HG03432 (cell line): Measurements from ENCODE around the gene SEMA5B.

Experiments used
- ATAC-seq: cut with Tn5 transposase; IDR thresholded peaks from one replicate; pipeline ENCODE4 v1.9.1; 2021; ENCODE audit warnings: mild to moderate bottlenecking, moderate library complexity; ENCODE audit not compliant: unreplicated experiment

The SEMA5B gene

DNA sequence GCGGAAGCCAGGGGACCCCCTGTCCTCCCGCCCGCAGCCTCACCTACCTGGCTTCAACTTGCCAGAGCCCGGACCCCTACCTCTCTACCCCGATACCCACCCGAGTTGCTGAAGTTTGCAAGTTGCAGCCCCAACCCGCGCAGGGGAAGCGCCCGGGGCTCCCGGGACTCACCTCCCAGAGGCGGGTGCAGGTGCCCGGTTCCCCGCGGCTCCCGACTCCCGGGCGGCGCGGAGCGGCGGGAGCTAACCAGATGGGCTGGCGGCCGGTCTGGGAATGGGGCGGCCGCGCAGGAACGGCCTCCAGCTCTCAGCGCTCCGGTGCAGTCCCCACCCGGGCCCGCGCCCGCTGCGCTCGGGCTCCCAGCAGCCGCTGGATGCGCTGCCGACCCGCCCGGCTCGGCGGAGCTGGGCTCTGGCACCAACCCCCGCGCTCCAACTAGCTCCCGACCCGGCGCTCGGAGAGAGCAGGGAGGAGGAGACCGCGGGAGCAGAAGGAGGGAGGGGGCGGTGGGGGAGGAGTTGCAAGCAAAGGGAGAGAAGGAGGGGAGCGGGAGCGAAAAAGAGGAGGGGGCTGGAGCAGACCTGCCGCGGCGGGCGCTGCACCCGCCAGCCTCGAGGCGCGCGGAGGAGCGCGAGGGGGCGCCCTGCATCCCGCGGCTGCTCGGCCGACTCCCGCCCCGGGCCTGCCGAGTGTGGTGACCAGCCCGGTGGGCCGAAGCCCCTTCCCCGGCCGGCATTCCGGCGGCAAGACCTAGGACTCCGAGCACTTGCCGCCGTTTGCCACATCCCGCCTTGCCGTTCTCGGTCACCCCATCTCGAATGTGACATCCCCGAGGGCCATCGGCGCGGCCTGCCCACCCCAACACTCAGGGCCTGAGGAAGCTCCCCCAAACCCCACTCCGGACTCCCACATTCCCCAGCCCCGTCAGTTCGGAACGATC lies at the start of gene SEMA5B:
TSS of gene SEMA5B (minus strand) at position 472 of the 941 bp plus-strand sequence. CDS start 66,500 bp downstream, outside the sequence.
- ATAC-seq = no peak

- no peak for ATAC-seq
These were observed 49.2 kb upstream of the SEMA5B start for GRCh38 chr3:123076496-123077418.

DNA sequence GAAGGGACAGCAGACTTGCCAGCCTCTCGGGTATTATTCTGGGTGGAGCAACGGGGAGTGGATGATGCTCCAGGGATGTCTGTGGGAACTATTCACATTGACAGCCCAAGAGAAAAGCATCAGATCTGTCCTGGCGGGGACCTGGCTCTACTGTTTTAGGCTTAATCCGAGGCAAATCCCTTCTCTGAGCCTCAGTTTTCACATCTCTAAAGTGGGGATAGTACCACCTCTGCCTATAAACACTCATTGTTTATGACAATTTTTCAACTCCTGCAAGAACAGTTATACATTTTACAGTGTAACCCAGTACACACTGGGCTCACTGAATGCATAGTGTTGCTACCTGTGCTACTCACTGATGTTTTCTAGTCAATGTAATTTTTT lies 48.5 kb upstream of the SEMA5B start:
- ATAC-seq = no peak

- no peak for ATAC-seq
These were observed 47.8 kb upstream of the SEMA5B start for GRCh38 chr3:123075359-123075758.

DNA sequence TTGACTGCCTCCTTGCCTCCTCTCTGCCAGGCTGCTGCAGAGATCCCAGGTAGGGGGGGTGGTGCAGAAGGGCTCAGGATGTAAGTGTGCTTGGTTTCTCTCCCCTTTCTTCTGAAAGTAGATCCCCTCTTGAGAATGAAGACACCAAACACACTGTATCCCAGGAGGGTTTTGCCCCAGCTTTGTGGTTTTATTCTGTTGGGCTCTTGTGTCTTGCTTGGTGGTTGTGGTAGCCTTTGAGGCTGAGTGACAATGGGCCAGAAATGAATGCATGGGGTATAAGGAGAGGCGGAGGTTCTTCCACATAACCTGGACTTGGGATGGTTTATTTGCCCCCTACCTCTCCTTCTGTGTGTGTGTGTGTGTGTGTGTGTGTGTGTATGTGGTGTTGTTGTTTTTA lies 45.0 kb upstream of the SEMA5B start:
- ATAC-seq = no peak

DNA sequence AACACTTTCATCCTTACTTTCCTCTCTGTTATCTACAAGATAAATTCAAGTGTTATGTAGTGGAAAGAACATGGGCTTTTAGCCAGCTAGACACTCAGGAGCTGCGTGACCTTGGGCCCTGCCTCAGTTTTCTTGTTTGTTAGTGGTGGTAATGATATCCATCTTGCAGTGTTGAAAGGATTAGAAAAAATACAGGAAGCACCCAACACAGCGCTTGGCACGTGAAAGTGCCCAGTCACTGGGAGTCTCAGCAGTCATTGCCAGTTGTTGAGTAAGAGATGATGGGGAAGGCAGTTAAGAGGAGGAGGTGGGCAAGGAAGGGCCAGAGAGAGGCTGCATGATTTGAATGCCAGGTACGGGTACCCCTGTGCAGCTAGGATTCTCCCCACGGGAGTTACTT lies 44.6 kb upstream of the SEMA5B start:
- no peak for ATAC-seq

- ATAC-seq = no peak
These were observed 44.0 kb upstream of the SEMA5B start for GRCh38 chr3:123071581-123071980.

DNA sequence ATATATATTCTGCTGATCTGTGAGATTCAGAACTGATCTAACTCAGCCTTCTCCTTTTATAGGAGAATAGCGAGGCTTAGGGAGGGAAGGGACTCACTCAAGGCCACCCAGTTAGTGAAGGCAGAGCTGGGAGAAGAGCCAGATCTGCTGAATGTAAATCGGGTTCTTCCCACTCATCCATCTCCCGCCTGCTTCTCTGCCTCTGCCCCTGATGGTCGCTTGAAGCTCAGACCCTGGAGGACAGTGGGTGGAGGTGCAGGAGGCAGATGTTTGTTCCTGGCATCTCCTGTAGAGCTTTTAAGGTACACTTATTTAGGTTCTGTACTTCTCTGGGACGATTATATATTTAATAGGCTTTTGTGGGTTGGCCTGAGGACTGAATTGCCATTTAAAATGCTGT lies 43.6 kb upstream of the SEMA5B start:
- ATAC-seq = no peak

GRCh38 chr3:123070510-123070909 lies 42.9 kb upstream of the SEMA5B start:
- no peak for ATAC-seq

DNA sequence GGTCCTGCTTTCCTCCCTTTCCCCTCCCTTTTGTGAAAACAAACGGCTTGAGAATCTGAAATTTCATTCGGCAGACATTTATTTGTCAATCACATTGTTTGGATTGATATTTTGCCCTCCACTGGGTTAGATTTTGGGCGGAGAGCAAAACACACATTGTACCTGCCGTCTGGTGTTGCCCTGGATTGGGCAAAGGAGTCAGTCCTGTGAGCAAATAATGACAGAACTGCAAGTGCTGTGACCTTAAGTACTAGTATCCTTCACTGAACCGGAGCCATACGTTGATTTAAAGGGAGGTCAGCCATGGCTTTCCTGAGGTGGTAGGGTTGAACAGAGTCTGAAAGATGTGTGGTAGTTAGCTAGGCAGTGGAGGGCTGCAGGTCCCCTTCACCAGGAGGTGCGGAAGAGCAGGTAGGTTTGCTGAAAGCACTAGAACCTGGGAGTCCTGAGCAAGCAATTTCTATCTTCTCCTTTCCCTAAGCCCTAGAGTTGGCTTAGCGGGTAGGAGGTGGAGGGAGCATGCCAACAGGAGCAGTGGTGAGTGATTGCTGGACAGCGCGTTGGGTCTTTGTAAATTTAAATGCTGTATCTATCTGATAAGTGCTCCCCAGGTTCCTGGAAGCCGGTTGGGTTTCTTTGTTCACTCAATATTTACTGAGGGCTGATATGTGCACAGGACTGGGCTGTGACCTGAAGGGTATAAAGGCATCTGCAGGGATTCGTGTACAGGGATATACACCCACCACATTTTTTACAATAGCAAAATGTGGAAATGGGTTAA lies 41.2 kb upstream of the SEMA5B start:
- ATAC-seq = no peak

GRCh38 chr3:123067689-123068600 lies 40.4 kb upstream of the SEMA5B start:
- peak; percentile 36 for ATAC-seq

- ATAC-seq = peak; percentile 88
These were observed 39.5 kb upstream of the SEMA5B start, which contains the start of gene PDIA5 for GRCh38 chr3:123066896-123067688. Gene PDIA5 (plus strand): TSS chr3:123067025. CDS start chr3:123067165, 140 bp downstream.

DNA sequence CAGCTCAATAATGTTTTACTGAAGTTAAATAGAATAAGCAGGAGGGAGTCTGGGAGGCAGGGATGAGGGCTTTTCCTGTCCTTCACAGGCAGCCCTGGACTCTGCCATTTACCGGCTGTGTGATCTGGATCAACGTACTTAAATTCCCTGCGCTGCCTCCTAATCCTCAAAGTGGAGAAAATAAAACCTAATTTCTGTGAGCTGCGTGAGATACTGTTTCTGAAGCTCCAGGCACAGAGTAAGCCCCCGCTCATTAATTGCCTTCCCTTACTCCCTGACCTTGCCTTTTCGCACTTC lies 39.0 kb upstream of the SEMA5B start:
- no peak for ATAC-seq

GRCh38 chr3:123064914-123065313 lies 37.4 kb upstream of the SEMA5B start:
- no peak for ATAC-seq

- ATAC-seq = no peak
These were observed 36.9 kb upstream of the SEMA5B start for GRCh38 chr3:123064506-123064905.

DNA sequence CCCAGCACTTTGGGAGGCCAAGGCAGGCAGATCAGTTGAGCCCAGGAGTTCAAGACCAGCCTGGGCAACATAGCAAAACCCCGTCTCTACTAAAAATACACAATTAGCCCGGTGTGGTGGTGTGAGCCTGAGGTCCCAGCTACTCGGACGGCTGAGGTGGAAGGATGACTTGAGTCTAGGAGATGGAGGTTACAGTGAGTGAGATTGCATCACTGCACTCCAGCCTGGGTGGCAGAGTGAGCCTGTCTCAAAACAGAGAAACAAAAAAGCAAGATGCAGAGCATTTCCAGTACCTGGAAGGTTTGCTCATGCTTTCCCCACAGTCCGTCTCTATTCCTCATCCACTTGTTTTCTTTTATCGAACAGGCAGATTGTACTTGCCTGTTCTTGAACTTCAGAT lies 35.5 kb upstream of the SEMA5B start:
- ATAC-seq = no peak

- ATAC-seq = no peak
These were observed 34.3 kb upstream of the SEMA5B start for GRCh38 chr3:123061856-123062255.

DNA sequence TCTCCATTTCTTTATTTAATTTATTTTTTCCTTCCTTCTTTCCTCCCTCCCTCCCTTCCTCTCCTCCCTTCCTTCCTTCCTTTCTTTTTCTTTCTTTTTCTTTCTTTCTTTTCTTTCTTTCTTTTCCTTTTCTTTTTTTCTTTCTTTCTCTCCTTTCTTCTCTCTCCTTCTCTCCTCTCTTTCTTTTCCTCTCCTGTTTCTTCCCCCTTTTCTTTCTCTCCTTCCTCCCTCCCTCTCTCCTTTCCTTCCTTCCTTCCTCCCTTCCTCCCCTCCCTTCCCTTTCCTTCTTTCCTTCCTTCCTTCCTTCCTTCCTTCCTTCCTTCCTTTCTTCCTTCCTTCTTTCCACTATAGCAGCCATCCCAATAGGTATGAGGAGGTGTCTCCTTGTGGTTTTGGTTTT lies 32.5 kb upstream of the SEMA5B start:
- ATAC-seq = no peak

GRCh38 chr3:123058505-123058904 lies 30.9 kb upstream of the SEMA5B start:
- ATAC-seq = no peak
